NCI-H2029 treated with DMSO at 0.1 percent for 48 hours (cell line): ENCODE measurements around the gene HSPA14.
"Not testable (repeated sequence)": the region's sequence is repeated elsewhere in the genome, so short reads cannot be mapped to it uniquely, and the experiment has no call there.

Source experiments
- DNase-seq: peaks from one replicate; lab custom pipeline; 2025; lab: John Stamatoyannopoulos, UW

Gene HSPA14

DNA sequence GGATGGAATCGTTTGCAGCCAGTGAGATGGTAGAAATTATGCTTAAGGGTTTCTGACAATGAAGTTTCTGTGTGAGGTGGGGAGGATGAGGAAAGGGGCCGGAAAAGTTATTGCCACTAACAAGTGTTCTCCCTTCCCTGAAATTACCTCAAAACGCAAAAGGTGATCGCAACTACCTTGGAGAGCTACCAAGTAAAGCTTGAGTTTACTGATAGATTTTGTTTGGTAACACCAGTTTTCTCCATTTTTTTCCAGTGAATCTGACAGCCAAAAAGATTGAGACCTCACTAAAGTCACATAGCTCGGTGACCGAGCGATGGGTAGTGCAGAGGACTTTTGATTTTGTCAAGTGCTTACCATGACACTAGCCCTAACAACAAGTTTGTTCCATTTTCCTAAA is 42.1 kb downstream of the HSPA14 start:
- no peak for DNase-seq

DNA sequence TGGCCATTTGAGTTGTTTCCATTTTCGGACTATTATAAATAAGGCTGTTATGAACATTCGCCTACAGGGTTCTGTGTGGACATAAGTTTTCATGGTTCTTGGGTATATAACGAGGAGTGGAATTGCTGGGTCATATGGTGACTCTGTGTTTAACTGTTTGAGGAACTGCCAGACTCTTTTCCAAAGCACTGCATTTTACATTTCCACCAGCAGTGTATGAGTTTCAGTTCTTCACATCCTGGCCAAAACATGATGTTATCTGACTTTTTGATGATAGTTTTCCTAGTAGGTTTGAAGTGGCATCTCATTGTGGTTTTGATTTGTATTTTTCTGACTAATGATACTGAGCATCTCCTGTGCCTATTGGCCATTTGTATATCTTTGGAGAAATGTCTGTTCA is 46.0 kb downstream of the HSPA14 start:
- DNase-seq = no peak

GRCh38 chr10:14889318-14889717 is 51.2 kb downstream of the HSPA14 start:
- no peak for DNase-seq

DNA sequence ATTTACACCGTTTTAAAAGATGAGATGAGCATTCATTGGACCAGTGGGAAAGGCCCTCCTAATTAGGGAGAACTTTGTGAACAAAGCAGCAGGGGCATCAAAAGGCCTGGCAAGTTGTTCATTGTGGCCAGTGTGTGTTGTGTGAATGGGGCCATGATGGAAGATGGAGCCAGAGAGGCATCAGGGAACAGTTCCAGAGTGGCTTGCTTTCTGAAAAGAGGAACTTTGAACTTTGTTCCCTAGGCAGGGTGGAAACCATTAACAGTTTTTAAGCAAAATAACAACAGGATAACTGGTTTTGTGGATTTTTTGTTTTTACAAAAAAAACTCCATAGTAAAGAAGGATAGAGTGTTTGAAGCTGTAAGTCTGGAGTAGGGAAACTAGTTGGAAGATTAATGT is 53.0 kb downstream of the HSPA14 start:
- DNase-seq = no peak

DNA sequence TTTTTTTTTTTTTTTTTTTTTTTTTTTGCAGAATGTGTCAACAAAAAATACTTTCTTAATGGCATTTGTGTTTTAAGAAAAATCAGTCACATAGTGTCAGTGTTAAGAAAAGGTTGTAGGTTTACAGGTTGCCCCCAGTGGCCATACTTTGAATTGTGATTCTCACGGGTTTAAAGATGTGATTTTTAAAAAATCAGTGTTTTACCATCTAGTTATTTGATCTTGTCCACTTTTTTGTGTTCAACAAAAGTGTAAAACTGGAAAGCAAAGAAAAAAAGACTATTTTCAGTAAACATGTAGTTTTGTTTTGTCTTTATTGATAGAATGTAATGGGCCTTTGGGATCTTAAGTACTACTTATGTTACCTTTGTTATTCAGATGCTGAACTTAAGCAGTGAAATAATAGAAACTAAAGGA is 66.2 kb downstream of the HSPA14 start:
- no peak for DNase-seq

DNA sequence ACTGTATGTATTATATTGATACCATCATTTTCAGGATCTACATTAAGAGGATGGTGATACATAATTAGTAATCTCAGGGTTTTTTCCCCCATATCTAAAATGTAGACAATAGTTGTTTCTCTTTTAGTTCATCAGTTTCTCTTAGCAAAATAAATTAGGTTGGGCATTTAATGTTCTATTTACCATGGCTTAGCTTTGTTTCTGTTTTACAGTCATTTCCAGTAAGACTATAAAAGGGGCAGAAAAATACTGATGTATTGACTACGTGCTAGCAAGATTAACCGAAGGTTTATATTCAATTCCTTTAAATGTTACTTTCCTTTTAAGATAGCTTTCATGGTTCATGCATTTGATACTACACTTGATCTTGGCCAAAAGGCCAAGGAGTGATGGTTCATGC is 66.8 kb downstream of the HSPA14 start:
- no peak for DNase-seq

DNA sequence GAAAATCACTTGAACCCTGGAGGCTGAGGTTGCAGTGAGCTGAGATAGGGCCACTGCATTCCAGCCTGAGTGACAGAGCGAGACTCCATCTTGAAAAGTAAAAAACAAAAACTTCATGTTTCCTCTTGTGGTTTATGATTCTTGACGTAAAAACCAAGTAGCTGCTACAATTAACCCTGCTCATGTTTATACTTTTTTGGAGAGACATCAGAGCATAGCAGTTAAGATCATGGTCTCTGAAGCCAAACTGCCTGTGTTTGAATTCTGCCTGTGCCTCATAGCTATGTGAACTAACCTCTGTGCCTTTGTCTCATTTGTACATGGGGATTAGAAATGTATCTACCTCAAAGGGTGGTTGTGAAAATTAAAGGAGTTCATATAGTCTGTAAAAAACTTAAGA is 67.8 kb downstream of the HSPA14 start:
- no peak for DNase-seq

DNA sequence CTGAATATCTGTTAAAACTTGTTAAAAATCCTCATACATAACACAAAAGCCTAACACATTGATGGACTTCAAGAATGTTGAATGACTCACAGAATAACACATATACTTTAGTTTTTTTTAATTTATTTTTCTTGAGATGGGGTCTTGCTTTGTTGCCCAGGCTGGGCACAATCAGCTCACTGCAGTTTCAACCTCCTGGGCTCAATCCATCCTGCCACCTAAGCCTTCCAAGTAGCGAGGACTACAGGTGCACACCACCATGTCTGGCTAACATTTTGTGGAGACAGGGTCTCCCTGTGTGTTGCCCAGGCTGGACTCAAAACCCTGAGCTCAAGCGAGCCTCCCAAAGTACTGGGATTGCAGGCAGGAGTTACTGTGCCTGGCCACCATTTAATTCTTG is 68.7 kb downstream of the HSPA14 start:
- DNase-seq = no peak

DNA sequence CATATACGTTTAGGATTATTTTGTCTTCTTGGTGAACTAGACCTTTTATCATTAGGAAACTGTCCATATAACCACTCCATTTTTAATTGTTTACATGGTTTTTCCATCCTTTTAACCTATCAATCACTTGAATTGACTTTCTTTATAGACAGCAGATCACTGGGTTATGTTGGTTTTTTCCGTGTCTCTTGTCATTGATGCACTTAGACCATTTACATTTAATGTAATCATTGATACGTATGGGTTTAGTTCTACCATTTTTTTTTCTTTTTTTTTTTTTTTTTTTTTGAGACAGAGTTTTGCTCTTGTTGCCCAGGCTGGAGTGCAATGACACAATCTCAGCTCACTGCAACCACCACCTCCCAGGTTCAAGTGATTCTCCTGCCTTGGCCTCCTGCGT is 69.5 kb downstream of the HSPA14 start:
- not testable (repeated sequence) for DNase-seq

DNA sequence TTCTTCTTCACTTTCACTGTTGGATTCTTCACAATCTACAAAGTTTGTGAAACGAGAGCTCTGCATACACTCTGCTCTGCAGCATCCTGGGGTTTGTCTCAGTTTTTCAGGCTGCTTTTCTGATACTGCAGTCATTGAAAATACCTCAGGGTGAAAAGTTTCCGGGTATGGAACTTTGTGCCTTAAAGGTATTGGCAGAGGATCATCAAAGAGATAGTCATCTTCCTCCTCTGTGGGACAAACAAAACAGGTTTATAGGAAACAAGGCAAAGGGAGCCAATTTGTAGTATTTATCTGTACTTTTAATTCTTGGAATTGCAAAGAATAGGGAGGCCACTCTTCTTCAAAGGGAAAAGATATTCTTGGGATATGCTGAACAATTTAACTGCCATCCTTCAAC is 71.0 kb downstream of the HSPA14 start:
- no peak for DNase-seq

- no peak for DNase-seq
Measured at GRCh38 chr10:14910953-14911352, 72.8 kb downstream of the HSPA14 start.

GRCh38 chr10:14911801-14912200 is 73.7 kb downstream of the HSPA14 start:
- no peak for DNase-seq

DNA sequence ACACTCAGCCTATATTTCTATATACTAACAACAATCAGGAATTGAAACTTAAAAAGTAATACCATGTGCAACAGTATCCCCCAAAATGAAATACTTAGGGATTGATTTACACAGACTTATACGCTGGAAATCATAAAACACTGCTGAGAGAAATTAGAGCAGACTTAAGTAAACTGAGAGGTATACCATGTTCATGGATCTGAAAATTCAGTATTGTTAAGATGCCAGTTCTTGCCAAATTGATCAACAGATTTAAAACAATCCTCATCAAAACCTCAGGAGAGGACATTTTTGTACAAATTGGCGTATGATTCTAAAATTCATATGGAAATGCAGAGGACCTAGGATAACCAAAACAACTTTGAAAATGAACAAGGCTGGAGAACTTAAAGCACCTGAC is 78.5 kb downstream of the HSPA14 start:
- no peak for DNase-seq

- DNase-seq = no peak
Measured at GRCh38 chr10:14917827-14918226, 79.7 kb downstream of the HSPA14 start.

DNA sequence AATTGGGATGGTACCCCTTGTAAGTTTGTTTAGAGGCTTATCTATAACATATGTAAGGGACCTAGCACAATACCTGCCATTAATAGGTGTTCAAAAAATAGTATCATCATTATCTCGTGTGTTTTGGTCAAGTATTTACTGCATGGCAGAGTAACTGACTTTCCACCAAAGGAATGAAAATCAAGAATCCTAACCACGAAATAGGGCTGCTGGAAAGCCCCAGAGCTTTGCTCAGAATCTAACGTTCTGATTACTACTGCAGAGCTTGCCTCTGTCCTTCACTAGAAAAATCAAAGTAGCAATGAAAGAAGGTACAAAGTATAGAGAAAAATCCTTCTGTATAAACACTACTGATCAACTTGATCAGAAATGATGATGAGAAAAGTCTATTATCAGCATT is 80.9 kb downstream of the HSPA14 start:
- no peak for DNase-seq
